ENCODE data around the gene ZNF576. TPM values are rescaled to one million over a fixed set of nuclear protein-coding genes. Genes with fewer than 3 reads are reported as not detected.

ZNF576 gene
- total RNA-seq, 4 donors from 2014 or later = 4.2 to 16.8 (median 10.0) TPM

DNA sequence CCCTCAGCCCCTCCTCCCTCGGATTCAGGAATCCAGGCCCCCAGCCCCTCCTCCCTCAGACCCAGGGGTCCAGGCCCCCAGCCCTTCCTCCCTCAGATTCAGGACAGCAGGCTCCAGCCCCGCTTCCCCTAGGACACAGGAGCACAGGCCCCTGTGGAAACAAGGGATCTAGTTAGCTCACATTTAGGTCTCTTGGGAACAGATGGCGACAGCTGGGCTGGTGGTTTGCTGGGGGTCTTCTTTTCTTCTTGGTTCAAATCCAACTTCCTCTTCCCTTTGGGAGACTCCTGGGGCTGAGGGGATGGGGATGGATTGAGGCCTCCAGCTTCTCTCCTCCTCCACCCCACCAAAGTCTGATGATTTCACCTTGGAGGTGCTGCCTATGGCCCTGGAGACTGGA, 43.8 kb upstream of the ZNF576 start:
- no peaks in the 10 kb centered on the region for H3K9me3 ChIP-seq
- no peak overlapping the region for H3K27ac ChIP-seq
- DNase-seq = no peak
- TF ChIP-seq, protein P1, sequence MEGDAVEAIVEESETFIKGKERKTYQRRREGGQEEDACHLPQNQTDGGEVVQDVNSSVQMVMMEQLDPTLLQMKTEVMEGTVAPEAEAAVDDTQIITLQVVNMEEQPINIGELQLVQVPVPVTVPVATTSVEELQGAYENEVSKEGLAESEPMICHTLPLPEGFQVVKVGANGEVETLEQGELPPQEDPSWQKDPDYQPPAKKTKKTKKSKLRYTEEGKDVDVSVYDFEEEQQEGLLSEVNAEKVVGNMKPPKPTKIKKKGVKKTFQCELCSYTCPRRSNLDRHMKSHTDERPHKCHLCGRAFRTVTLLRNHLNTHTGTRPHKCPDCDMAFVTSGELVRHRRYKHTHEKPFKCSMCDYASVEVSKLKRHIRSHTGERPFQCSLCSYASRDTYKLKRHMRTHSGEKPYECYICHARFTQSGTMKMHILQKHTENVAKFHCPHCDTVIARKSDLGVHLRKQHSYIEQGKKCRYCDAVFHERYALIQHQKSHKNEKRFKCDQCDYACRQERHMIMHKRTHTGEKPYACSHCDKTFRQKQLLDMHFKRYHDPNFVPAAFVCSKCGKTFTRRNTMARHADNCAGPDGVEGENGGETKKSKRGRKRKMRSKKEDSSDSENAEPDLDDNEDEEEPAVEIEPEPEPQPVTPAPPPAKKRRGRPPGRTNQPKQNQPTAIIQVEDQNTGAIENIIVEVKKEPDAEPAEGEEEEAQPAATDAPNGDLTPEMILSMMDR (IDR thresholded peaks at IDR 0.05) = no peak
- TF ChIP-seq POLR2A (IDR thresholded peaks at IDR 0.05) = no peak
- no peaks in the 10 kb centered on the region for H3K4me1 ChIP-seq
- H3K36me3 ChIP-seq = peaks cover 9 to 91% (median 30%) of the 10 kb centered on the region in 3 donors
- H3K4me3 ChIP-seq = no peak overlapping the region
- 80 to 100% methylated on average over 1 to 2 of the region's 3 CpGs for WGBS, 2 donors
- intact Hi-C loops (cut with DNase I) = no loop called here
- no peaks in the 10 kb centered on the region for H3K27me3 ChIP-seq

DNA sequence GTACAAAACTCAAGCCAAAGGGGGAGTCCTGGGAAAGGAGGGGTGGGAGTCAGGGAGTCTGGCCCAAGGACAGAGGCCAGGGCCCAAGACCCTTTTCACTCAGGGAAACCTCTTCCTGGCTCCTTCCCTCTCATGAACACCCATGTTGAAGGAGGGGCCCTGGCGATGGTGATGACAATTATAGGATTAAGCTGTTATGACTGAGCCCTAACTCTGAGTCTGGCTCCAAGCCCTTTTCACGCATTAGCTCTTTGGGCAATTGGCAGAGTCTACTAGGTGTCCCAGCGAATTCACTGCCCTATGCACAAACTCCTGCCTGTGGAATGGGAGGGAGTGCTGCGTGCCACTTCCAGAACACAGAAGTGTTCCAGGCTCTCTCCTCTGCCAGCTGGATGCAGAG, 42.7 kb upstream of the ZNF576 start:
- H3K4me1 ChIP-seq = no peaks in the 10 kb centered on the region
- H3K4me3 ChIP-seq = no peak overlapping the region
- H3K27me3 ChIP-seq = no peaks in the 10 kb centered on the region
- no peak for DNase-seq
- 47 to 83% methylated on average over 2 to 4 of the region's 4 CpGs for WGBS, 2 donors
- H3K27ac ChIP-seq = no peak overlapping the region
- no peak for TF ChIP-seq POLR2A (IDR thresholded peaks at IDR 0.05)
- TF ChIP-seq, protein P1 (IDR thresholded peaks at IDR 0.05) = no peak
- H3K36me3 ChIP-seq = peaks cover 9 to 97% (median 37%) of the 10 kb centered on the region in 3 donors
- intact Hi-C loops (cut with DNase I) = no loop called here
- no peaks in the 10 kb centered on the region for H3K9me3 ChIP-seq

DNA sequence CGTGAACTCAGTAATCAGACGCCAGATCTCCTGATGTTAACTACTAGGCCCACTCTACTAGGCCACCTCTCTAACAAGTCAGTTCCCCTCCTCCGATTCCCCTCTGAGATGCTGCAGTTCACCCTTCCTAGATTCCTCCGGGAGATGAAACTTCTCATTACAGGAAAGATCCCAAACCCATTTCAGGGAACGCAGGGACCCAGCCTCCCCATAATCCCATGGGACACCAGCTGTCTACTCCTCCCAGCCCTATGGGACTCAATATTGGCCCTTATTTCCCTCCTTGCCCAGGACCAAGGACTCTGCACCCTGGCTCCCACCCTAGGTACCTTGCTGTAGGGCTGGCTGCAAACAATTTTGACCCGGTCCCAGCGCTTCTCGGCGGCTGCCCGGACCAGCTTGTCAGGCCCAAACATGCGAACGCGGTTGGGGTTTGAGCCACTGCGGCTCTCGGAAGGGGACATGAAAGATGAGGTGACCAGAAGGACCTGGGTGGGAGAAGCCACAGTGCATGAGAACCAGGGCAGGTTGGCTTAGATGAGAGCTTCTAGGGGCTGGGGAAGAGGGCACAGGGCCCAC, 42.0 kb upstream of the ZNF576 start:
- intact Hi-C loops (cut with DNase I) = no loop called here
- no peaks in the 10 kb centered on the region for H3K9me3 ChIP-seq
- no peak for TF ChIP-seq POLR2A (IDR thresholded peaks at IDR 0.05)
- TF ChIP-seq, protein P1 (IDR thresholded peaks at IDR 0.05) = no peak

DNA sequence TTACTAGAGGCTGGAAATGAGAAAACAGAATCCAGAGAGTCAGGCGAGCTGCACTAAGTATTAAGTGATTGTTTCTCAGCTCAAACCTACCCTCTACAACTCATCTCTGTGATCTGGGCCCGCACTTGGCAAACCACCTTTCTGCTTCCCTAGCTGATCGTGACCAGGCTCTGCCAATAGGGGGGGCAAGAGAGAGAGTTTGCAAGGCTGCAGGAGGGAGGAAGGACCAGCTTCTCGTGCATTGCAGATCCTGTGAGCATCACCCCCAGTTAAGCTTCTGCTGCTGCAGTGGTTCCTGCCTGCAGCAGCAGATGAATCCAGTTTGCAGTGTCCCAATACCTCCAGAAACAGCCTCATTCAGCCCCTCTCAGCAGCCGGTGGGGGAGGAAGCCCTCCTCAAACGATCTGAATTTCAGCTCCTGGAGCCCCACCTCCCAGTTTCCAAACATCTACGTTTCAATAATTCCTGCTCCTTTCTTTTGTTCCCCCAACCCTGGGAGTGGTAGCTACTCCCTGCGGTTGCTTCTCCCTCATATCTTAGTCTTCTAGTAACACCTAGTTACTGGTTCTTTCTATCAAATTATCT, 41.1 kb upstream of the ZNF576 start:
- no peaks in the 10 kb centered on the region for H3K27me3 ChIP-seq
- intact Hi-C loops (cut with DNase I) = no loop called here
- H3K4me3 ChIP-seq = no peak overlapping the region
- H3K27ac ChIP-seq = no peak overlapping the region
- 38% methylated on average over 8 of the region's 8 CpGs for WGBS, 2 donors
- no peak for DNase-seq
- H3K4me1 ChIP-seq = no peaks in the 10 kb centered on the region
- no peaks in the 10 kb centered on the region for H3K9me3 ChIP-seq
- TF ChIP-seq, protein P1 (IDR thresholded peaks at IDR 0.05) = peak in 5 of 6 experiments; percentile 42 to 72 (median 59)
- no peak for TF ChIP-seq POLR2A (IDR thresholded peaks at IDR 0.05)
- peaks cover 9 to 96% (median 37%) of the 10 kb centered on the region in 3 donors for H3K36me3 ChIP-seq

More for the DNA sequence above, 42.0 kb upstream of the ZNF576 start:
- H3K27ac ChIP-seq = no peak overlapping the region
- DNase-seq = no peak
- no peaks in the 10 kb centered on the region for H3K4me1 ChIP-seq
- 88 to 91% methylated on average over 8 to 15 of the region's 15 CpGs for WGBS, 2 donors
- H3K27me3 ChIP-seq = no peaks in the 10 kb centered on the region
- H3K36me3 ChIP-seq = peaks cover 9 to 96% (median 37%) of the 10 kb centered on the region in 3 donors
- no peak overlapping the region for H3K4me3 ChIP-seq

DNA sequence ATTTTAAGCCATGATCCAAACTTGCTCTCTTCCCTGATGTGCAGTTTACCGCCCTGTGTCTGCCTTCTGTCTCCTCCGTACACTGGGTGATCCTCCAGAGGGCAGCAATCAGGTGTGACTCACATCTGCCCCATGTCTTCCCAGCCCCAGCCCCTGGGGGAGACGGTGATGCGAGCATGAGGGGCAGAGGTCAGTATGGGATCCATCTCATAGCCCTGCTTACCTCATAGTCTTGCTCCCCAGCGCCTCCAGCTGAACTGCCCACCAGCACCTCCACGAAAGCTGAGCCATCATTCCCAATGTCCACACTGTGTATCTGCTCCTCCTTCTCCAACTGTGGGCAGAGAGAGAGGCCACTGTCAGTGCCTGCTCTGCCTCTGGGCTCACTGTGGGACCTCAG, 35.7 kb upstream of the ZNF576 start:
- 75 to 76% methylated on average over 4 to 6 of the region's 6 CpGs for WGBS, 2 donors
- no peak for DNase-seq
- no peak overlapping the region for H3K27ac ChIP-seq
- H3K4me1 ChIP-seq = peaks cover 5 to 12% (median 5%) of the 10 kb centered on the region in 3 donors
- intact Hi-C loops (cut with DNase I) = no loop called here
- no peaks in the 10 kb centered on the region for H3K9me3 ChIP-seq
- H3K36me3 ChIP-seq = peaks cover 5 to 65% (median 6%) of the 10 kb centered on the region in 3 donors
- no peaks in the 10 kb centered on the region for H3K27me3 ChIP-seq
- TF ChIP-seq POLR2A (IDR thresholded peaks at IDR 0.05) = no peak
- TF ChIP-seq, protein P1 (IDR thresholded peaks at IDR 0.05) = no peak
- no peak overlapping the region for H3K4me3 ChIP-seq

All from esophagus squamous epithelium (tissue), 5 donors.